OCI-LY1 (cell line): ENCODE measurements around the gene DDR2.

Experiments
- EZH2 ChIP-seq: fragments of 200-600 bp; sonication (generic), shearing (Covaris generic); IDR thresholded peaks from 2 replicates; pipeline ENCODE4 v1.8.0; 2017; ENCODE audit warnings: borderline replicate concordance, mixed run types, mild to moderate bottlenecking, antibody characterized with exemption, low read length, moderate library complexity, mixed read lengths
- TF ChIP-seq, protein P1 (sequence below): fragments of 200-600 bp; sonication (generic), shearing (Covaris generic); IDR thresholded peaks from 2 replicates; pipeline ENCODE4 v1.5.1; 2017; ENCODE audit warnings: mild to moderate bottlenecking, antibody characterized with exemption, low read length, moderate library complexity, mixed read lengths

DNA sequence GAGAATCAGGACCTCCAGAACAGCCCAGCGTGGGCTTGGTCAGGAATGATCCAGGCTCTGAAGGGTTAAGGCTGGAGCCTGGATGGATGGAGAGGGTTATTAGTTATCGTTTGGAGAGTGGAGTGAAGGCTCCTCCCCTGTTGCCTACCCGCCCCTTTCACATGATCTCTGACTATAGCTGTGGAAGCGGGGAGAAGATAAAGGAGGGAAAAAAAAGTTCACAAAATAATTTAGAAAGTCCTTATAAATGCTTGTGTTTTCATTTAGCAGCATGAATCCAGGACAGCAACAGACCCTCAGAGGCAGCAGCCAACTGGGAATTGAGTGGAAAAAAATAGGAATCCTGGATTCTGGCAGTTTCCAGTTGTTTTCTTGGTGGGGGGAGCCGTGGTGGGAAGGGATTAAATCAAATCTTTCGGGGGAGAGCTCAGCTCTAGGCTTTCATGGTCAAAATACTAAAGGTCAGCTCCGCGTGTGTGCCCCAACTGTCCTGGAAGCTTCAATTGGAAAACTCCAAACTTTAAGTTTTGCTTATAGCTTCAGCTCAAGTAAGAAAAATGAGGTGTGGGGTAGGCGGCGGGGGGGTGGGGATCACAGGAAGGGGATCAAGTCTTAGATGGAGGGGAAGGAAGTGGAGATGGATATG is 595 bp upstream of the DDR2 start:
- TF ChIP-seq, protein P1, sequence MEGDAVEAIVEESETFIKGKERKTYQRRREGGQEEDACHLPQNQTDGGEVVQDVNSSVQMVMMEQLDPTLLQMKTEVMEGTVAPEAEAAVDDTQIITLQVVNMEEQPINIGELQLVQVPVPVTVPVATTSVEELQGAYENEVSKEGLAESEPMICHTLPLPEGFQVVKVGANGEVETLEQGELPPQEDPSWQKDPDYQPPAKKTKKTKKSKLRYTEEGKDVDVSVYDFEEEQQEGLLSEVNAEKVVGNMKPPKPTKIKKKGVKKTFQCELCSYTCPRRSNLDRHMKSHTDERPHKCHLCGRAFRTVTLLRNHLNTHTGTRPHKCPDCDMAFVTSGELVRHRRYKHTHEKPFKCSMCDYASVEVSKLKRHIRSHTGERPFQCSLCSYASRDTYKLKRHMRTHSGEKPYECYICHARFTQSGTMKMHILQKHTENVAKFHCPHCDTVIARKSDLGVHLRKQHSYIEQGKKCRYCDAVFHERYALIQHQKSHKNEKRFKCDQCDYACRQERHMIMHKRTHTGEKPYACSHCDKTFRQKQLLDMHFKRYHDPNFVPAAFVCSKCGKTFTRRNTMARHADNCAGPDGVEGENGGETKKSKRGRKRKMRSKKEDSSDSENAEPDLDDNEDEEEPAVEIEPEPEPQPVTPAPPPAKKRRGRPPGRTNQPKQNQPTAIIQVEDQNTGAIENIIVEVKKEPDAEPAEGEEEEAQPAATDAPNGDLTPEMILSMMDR: no peak
- no peak for TF ChIP-seq EZH2
